Activated naive CD4-positive, alpha-beta T cell treated with anti-CD3 and anti-CD28 coated beads, Interleukin-2, amount 50 U/mL, for 24 hours (primary cell): ENCODE results near the gene IL18RAP.

Experiments used
- H3K27ac Mint-ChIP-seq: one replicate; pipeline ENCODE4 v1.8.0; 2021; ENCODE audit warnings: mild to moderate bottlenecking, mixed read lengths
- H3K27me3 Mint-ChIP-seq: one replicate; pipeline ENCODE4 v1.8.0; 2021; ENCODE audit warnings: mixed read lengths
- H3K36me3 Mint-ChIP-seq: one replicate; pipeline ENCODE4 v1.8.0; 2021; ENCODE audit warnings: mixed read lengths
- H3K4me1 Mint-ChIP-seq: one replicate; pipeline ENCODE4 v1.8.0; 2021; ENCODE audit warnings: mixed read lengths
- H3K4me3 Mint-ChIP-seq: one replicate; pipeline ENCODE4 v1.8.0; 2021; ENCODE audit warnings: mild to moderate bottlenecking, mixed read lengths
- H3K9me3 Mint-ChIP-seq: one replicate; pipeline ENCODE4 v1.8.0; 2021; ENCODE audit warnings: mixed read lengths

Gene IL18RAP

DNA sequence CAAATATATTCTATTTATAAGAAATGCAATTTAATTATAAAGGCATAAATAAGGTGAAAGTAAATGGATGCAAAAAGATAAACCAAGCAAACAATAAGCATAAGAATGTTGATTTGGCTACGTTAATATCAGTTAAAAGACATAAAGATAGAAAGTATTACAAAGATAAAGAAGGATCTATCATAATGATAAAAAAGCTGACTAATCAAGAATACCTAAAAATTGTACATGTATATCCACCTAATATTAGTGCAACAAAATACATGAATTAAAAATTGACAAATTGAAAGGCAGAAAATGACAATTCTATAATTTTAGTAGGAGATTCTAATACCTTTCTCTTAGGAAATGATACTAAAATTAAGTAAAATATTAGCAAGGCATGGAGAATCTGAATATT lies 71.6 kb downstream of the IL18RAP start:
- Mint-ChIP-seq H3K9me3 (peaks cover 4% of the 10 kb centered on the region), H3K27me3 (peaks cover 8% of the 10 kb centered on the region), H3K4me3 (no peak overlapping the region), H3K4me1 (peaks cover 3% of the 10 kb centered on the region), H3K36me3 (peaks cover 1% of the 10 kb centered on the region), H3K27ac (no peak overlapping the region)

DNA sequence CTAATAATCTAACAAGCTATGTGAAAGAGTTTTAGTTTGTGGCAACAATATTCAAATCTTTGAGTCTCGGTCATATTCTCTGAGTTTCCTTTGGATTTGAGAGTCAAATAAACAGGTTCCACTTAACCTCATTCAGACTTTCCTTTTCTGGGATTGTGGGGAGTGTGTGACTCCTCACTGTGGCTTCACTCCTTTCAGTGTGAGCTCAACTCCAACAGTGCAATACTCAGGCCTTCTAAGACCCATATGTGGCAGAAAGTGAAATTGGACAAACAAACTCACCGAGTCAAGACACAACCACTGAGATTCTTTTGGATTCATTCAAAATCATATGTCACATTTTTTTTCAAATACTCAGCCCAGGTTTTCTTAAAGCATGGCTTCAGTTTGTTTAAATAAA lies 75.5 kb downstream of the IL18RAP start:
- H3K27me3 Mint-ChIP-seq = peaks cover 8% of the 10 kb centered on the region
- peaks cover 4% of the 10 kb centered on the region for H3K9me3 Mint-ChIP-seq
- no peak overlapping the region for H3K27ac Mint-ChIP-seq
- H3K36me3 Mint-ChIP-seq = peaks cover 1% of the 10 kb centered on the region
- H3K4me3 Mint-ChIP-seq = no peak overlapping the region
- H3K4me1 Mint-ChIP-seq = no peaks in the 10 kb centered on the region

DNA sequence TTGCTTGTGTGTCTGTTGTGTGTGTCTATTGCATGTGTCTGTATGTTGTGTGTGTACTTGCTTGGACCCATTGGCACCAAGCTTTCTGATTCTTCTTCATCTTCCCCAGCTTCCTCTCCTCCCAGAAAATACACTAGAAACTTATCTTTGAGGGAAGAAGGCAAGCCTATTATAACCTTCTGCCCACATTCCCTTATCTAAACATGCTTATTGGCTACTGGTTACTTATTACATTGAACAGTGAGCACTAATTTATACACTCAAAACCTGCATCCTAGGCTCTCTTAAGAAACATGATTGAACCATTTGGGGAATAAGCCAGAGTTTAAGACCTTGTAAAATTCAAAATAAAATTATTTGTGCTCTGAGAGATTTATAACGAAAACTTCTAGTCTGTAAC lies 76.6 kb downstream of the IL18RAP start:
- Mint-ChIP-seq H3K27me3 (peaks cover 9% of the 10 kb centered on the region), H3K9me3 (no peaks in the 10 kb centered on the region), H3K27ac (no peak overlapping the region), H3K4me3 (no peak overlapping the region), H3K4me1 (no peaks in the 10 kb centered on the region), H3K36me3 (no peaks in the 10 kb centered on the region)
